GM21529 (cell line): Measurements from ENCODE around the gene FCSK.
"Not testable (repeated sequence)": the region's sequence is repeated elsewhere in the genome, so short reads cannot be mapped to it uniquely, and the experiment has no call there.

Source experiments
- ATAC-seq: cut with Tn5 transposase; IDR thresholded peaks from one replicate; pipeline ENCODE4 v1.9.1; 2021; ENCODE audit not compliant: unreplicated experiment

Gene FCSK

GRCh38 chr16:70522216-70523075 lies 68.1 kb downstream of the FCSK start:
- no peak for ATAC-seq

- peak; percentile 50 for ATAC-seq
These were observed 68.8 kb downstream of the FCSK start, which contains the start of gene COG4 for GRCh38 chr16:70523076-70523742. Gene COG4, minus strand, starts transcription at chr16:70523554. Its CDS starts 11 bp downstream, at chr16:70523543.

- peak; percentile 38 for ATAC-seq
These were observed 69.5 kb downstream of the FCSK start, which contains the start of gene SF3B3 for GRCh38 chr16:70523743-70524398. Gene SF3B3, plus strand, starts transcription at chr16:70523816. Its CDS starts 2,841 bp downstream, at chr16:70526657.

- ATAC-seq, result not testable (repeated sequence)
These were observed 70.0 kb downstream of the FCSK start for GRCh38 chr16:70524399-70524825.

- ATAC-seq, result no peak
These were observed 72.0 kb downstream of the FCSK start for GRCh38 chr16:70526403-70526802.

GRCh38 chr16:70527315-70527996 lies 73.1 kb downstream of the FCSK start:
- no peak for ATAC-seq

GRCh38 chr16:70529051-70529777 lies 74.8 kb downstream of the FCSK start:
- ATAC-seq, result no peak
